Immature natural killer cell (primary cell): ENCODE data around the gene SHISA6. TPM values are rescaled to one million over a fixed set of nuclear protein-coding genes. Genes with fewer than 3 reads are reported as not detected.

Source experiments
- DNase-seq, 3 donors: peaks; one replicate each; pipeline ENCODE4 v3.0.0; 2022; ENCODE audit warnings: mixed read lengths in 1 of 3
- H3K27ac Mint-ChIP-seq, 6 donors: one replicate each; pipeline ENCODE4 v1.8.0; 2020; ENCODE audit warnings: mixed read lengths in 6 of 6, mild to moderate bottlenecking in 5 of 6, inconsistent platforms in 4 of 6, moderate library complexity in 3 of 6
- H3K27me3 Mint-ChIP-seq, 3 donors: one replicate each; pipeline ENCODE4 v1.8.0; 2020 to 2021; ENCODE audit warnings: low read depth in 3 of 3, mild to moderate bottlenecking in 3 of 3, mixed read lengths in 3 of 3, moderate library complexity in 3 of 3, inconsistent platforms in 1 of 3
- H3K36me3 Mint-ChIP-seq, 3 donors: one replicate each; pipeline ENCODE4 v1.8.0; 2020; ENCODE audit warnings: mixed read lengths in 3 of 3, inconsistent platforms in 2 of 3, mild to moderate bottlenecking in 2 of 3
- H3K4me1 Mint-ChIP-seq, 2 donors: one replicate each; pipeline ENCODE4 v1.8.0; 2020; ENCODE audit warnings: inconsistent platforms in 2 of 2, mild to moderate bottlenecking in 2 of 2, mixed read lengths in 2 of 2, moderate library complexity in 1 of 2
- H3K4me3 Mint-ChIP-seq, 5 donors: one replicate each; pipeline ENCODE4 v1.8.0; 2020; ENCODE audit warnings: mild to moderate bottlenecking in 5 of 5, mixed read lengths in 5 of 5, inconsistent platforms in 3 of 5, moderate library complexity in 3 of 5
- H3K9me3 Mint-ChIP-seq, 6 donors: one replicate each; pipeline ENCODE4 v1.8.0; 2020; ENCODE audit warnings: mild to moderate bottlenecking in 6 of 6, mixed read lengths in 6 of 6, inconsistent platforms in 4 of 6, moderate library complexity in 3 of 6
- polyA plus RNA-seq, 3 donors: library from polyadenylated mRNA; unstranded; fragments of 300-500 nt; fragmentation: Illumina TruSeq; gene quantifications; one replicate each; pipeline ENCODE4 v1.2.3, GENCODE V29; 2021

Gene SHISA6
- polyA plus RNA-seq, 3 donors from 2014 or later: not detected

DNA sequence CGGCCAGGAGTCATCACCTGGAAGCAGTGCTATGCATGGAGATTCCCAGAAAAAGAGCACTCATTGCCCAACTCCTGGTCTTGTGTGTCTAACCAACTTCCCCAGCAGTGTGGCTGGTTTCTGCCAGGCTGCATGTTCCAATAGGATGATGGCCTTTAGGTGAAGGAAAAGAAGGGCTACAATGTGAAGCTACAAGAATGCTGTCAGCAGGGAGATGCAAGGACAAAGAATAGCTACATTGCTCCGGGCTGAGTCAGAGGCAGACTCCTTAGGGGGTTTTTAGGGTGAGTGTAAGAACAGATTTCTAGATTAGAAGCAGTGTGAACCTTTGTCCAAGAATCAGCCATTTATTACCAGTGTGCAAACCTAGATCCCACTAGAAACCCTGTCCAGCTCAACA lies 294.2 kb downstream of the SHISA6 start:
- Mint-ChIP-seq H3K4me1 (no peaks in the 10 kb centered on the region), H3K36me3 (no peaks in the 10 kb centered on the region), H3K4me3 (no peak overlapping the region), H3K9me3 (peaks cover 5 to 36% (median 19%) of the 10 kb centered on the region in 6 donors), H3K27ac (no peak overlapping the region), H3K27me3 (peaks cover 0 to 5% (median 0%) of the 10 kb centered on the region in 3 donors)
- no peak for DNase-seq

DNA sequence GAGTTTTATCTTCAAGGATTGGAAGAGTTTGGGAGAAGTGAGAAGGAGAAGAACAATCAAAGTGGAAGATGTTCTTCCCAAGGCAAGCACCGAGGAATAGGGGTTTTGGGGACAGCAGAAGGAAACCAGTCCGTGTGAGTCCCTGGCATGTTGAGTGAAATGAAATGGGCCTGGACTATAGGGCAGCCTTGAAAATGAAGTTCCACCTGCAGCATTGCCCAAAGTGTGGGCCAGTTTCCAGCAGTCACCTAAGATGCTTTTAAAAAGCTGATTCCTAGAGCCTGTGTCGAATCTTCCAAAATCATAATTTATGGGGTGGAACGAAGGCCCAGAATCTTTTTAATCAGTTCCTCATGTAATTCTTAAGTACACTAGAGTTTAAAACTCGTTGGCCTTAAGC lies 297.4 kb downstream of the SHISA6 start:
- no peak overlapping the region for H3K4me3 Mint-ChIP-seq
- H3K9me3 Mint-ChIP-seq: peaks cover 5 to 52% (median 14%) of the 10 kb centered on the region in 6 donors
- no peaks in the 10 kb centered on the region for H3K4me1 Mint-ChIP-seq
- H3K36me3 Mint-ChIP-seq: no peaks in the 10 kb centered on the region
- peaks cover 0 to 4% (median 0%) of the 10 kb centered on the region in 3 donors for H3K27me3 Mint-ChIP-seq
- no peak overlapping the region for H3K27ac Mint-ChIP-seq
- no peak for DNase-seq

DNA sequence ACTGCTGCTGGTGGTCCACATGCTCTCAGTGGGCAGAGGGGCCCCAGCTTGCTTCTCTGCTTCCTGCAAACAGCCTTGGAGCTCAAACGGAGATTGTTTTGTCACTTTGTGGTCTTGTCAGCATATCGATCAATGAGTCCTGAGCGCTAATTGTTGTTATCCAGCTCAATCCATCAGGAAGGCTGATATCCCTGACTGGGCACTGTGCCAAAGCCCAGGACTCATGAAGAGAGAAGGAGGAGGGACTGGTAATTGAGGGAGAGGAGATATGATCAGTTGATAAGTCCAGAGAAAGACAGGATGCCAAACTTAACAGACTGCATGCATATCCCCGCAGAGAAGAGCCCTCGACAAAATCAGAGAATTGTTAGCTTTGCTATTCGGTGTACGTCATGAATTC lies 298.6 kb downstream of the SHISA6 start:
- Mint-ChIP-seq H3K4me3 (no peak overlapping the region), H3K27ac (no peak overlapping the region), H3K9me3 (peaks cover 8 to 47% (median 14%) of the 10 kb centered on the region in 6 donors), H3K27me3 (peaks cover 0 to 4% (median 0%) of the 10 kb centered on the region in 3 donors), H3K36me3 (no peaks in the 10 kb centered on the region), H3K4me1 (no peaks in the 10 kb centered on the region)
- DNase-seq: no peak

DNA sequence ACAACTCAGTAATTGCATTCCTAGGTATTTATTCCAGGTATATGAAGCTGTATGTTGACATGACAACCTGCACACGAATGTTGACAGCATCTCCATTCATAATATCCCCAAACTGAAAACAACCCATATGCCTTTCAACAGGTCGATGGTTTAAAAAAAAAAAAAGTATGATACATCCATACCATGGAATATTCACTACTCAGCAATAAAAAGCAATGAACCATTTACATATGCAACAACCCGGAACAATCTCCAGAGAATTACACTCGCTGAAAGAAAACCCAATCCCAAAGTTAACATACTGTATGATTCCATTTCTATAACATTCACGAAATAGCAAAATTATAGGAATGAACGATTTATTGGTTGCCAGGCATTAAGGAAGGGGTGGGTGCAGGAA lies 304.0 kb downstream of the SHISA6 start:
- H3K36me3 Mint-ChIP-seq: no peaks in the 10 kb centered on the region
- peaks cover 0 to 1% (median 0%) of the 10 kb centered on the region in 3 donors for H3K27me3 Mint-ChIP-seq
- no peaks in the 10 kb centered on the region for H3K4me1 Mint-ChIP-seq
- H3K9me3 Mint-ChIP-seq: peaks cover 6 to 23% (median 9%) of the 10 kb centered on the region in 6 donors
- DNase-seq: no peak
- no peak overlapping the region for H3K4me3 Mint-ChIP-seq
- no peak overlapping the region for H3K27ac Mint-ChIP-seq

DNA sequence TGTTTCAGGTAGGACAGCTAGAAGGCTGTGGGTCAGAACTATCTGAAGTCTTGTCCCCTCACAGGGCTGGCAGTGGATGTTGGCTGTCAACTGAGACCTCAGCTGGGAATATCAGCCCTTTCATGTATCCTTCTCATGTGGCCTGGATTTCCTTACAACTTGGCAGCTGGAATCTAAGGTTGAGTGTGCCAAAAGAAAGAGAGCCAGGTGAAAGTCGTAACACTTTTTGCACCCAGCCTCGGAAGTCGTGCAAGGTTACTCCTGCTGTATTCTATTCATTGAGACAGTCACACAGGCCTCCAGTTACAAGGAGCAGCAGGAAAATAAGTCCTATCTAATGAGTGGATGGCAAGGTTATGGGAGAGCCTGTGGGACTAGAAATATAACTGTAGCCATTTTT lies 304.7 kb downstream of the SHISA6 start:
- H3K9me3 Mint-ChIP-seq: peaks cover 3 to 22% (median 10%) of the 10 kb centered on the region in 6 donors
- no peaks in the 10 kb centered on the region for H3K36me3 Mint-ChIP-seq
- H3K27ac Mint-ChIP-seq: no peak overlapping the region
- no peak for DNase-seq
- peaks cover 0 to 2% (median 1%) of the 10 kb centered on the region in 3 donors for H3K27me3 Mint-ChIP-seq
- no peak overlapping the region for H3K4me3 Mint-ChIP-seq
- H3K4me1 Mint-ChIP-seq: no peaks in the 10 kb centered on the region

DNA sequence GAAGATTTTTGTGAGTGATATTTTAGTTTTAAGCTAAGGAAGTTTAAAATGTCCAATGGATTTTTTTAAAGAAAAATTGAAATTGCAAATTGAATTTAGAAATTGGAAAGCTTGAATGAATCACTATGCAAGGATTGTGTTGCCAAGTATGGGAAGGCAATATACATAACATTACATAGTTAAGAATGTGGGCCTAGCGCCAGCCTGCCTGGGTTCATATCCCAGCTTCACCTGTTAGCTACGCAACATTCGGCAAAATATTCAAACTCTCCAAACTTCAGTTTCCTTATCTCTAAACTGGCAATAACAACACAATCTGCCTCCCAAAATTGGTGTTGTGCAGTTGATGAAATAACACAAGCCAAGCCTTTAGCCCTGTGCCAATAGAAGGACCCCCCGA lies 306.8 kb downstream of the SHISA6 start:
- Mint-ChIP-seq H3K4me3 (no peak overlapping the region), H3K4me1 (no peaks in the 10 kb centered on the region), H3K27me3 (peaks cover 0 to 2% (median 1%) of the 10 kb centered on the region in 3 donors), H3K36me3 (no peaks in the 10 kb centered on the region), H3K9me3 (peaks cover 0 to 12% (median 7%) of the 10 kb centered on the region in 6 donors), H3K27ac (no peak overlapping the region)
- DNase-seq: no peak

DNA sequence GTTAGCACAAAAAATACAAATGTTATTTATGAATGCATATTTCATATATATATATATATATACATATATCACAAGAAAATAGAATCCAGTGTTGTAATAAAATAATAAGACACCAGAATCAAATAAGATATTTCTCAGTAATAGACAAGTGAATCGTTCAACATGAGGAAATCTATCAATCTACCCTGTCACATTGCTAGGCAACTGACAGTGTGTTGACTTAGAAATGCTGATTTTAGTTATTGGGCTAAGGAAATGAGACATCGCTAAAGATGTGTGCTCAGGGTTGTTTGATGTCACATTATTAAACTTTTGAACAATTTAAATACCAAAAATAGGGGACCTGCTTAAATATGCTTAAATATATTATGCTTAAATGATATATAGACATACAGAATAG lies 307.4 kb downstream of the SHISA6 start:
- DNase-seq: no peak
- no peak overlapping the region for H3K27ac Mint-ChIP-seq
- no peaks in the 10 kb centered on the region for H3K36me3 Mint-ChIP-seq
- H3K4me1 Mint-ChIP-seq: no peaks in the 10 kb centered on the region
- peaks cover 0 to 14% (median 6%) of the 10 kb centered on the region in 6 donors for H3K9me3 Mint-ChIP-seq
- peaks cover 0 to 2% (median 1%) of the 10 kb centered on the region in 3 donors for H3K27me3 Mint-ChIP-seq
- H3K4me3 Mint-ChIP-seq: no peak overlapping the region

DNA sequence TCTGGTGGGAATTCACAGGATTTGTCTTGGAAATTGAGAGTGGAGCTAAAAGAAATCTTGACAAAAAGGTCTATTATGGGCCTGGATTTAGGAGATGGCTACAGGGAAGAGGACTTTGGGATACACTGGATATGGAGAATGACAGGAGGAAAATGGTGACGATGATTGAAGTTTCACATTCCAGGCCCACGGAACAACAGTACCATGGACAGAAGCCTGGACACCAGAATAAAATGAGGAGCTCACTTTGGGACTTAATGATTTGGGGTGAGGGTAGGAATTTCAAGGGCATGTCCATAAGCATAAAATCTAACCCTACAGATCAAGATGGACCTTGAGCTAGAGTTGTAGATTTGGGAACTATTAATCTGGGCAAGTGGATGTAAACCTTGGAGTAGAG lies 309.4 kb downstream of the SHISA6 start:
- no peak for DNase-seq
- Mint-ChIP-seq H3K27me3 (peaks cover 0 to 2% (median 1%) of the 10 kb centered on the region in 3 donors), H3K4me1 (no peaks in the 10 kb centered on the region), H3K27ac (no peak overlapping the region), H3K9me3 (peaks cover 0 to 14% (median 8%) of the 10 kb centered on the region in 6 donors), H3K4me3 (no peak overlapping the region), H3K36me3 (peaks cover 0 to 4% (median 0%) of the 10 kb centered on the region in 3 donors)

DNA sequence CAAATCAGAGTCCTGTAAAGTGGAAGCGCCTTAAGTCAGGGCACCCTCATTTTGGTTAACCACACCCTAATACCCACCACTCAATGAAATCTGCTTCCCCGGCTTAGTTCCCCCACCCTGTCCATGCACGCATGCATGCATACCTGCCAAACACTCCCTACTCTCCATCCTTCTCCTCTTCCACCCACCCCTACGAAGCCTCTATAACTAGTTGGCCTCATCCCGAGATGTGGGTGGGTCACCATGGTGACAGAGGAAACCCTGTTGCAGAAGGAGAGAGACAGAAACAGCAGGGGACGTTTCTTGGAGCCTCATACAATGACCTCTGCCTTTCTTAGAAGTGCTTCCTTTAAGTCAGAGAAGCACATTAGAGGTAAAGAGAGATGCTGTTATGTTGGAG lies 310.4 kb downstream of the SHISA6 start:
- Mint-ChIP-seq H3K27me3 (peaks cover 0 to 2% (median 0%) of the 10 kb centered on the region in 3 donors), H3K4me1 (no peaks in the 10 kb centered on the region), H3K27ac (no peak overlapping the region), H3K9me3 (peaks cover 0 to 23% (median 9%) of the 10 kb centered on the region in 6 donors), H3K36me3 (peaks cover 0 to 4% (median 0%) of the 10 kb centered on the region in 3 donors), H3K4me3 (no peak overlapping the region)
- DNase-seq: no peak

DNA sequence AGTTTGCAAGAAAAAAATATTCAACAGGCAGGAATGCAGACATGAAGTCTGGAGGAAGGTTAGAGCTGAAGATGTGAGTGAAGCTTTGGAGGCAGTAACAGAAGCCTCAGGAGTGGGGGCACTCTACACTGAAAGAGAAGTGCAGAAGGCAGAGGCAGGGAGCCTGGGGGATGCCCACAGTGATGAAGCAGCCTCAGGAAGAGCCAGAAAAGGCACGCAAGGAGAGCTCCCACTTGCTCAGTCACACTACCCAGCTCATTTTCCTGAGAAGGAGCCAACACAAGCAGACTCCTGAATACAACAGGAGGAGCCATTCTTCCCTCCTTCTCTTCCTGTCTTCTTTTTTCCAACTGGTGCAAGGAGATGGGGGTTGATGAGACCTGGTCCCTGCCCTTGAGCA lies 312.1 kb downstream of the SHISA6 start:
- Mint-ChIP-seq H3K4me1 (no peaks in the 10 kb centered on the region), H3K27me3 (peaks cover 0 to 2% (median 0%) of the 10 kb centered on the region in 3 donors), H3K27ac (no peak overlapping the region), H3K4me3 (no peak overlapping the region), H3K36me3 (peaks cover 0 to 4% (median 0%) of the 10 kb centered on the region in 3 donors), H3K9me3 (peaks cover 0 to 29% (median 9%) of the 10 kb centered on the region in 6 donors)
- no peak for DNase-seq

DNA sequence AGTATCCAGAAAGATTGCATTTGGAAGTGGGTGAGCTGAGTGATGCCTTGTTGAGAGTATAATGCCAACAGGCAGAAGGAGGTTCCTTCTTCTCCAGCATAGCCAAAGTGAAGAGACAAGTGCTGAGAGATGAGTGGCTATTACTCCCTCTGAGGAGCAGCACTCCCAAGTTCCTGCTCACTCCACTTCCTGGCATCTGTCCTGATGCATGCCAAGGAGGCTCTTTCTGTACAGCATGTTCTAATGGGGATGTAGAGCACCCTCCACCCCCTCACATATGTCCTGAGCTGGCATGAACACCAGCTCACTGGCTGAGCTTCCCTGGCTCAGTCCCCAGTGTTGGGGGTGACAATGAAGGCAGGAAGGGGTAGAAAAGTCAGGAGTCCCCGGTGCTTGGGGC lies 313.0 kb downstream of the SHISA6 start:
- DNase-seq: no peak
- Mint-ChIP-seq H3K9me3 (peaks cover 0 to 29% (median 9%) of the 10 kb centered on the region in 6 donors), H3K27ac (no peak overlapping the region), H3K27me3 (peaks cover 0 to 2% (median 0%) of the 10 kb centered on the region in 3 donors), H3K36me3 (peaks cover 0 to 4% (median 0%) of the 10 kb centered on the region in 3 donors), H3K4me3 (no peak overlapping the region), H3K4me1 (no peaks in the 10 kb centered on the region)

DNA sequence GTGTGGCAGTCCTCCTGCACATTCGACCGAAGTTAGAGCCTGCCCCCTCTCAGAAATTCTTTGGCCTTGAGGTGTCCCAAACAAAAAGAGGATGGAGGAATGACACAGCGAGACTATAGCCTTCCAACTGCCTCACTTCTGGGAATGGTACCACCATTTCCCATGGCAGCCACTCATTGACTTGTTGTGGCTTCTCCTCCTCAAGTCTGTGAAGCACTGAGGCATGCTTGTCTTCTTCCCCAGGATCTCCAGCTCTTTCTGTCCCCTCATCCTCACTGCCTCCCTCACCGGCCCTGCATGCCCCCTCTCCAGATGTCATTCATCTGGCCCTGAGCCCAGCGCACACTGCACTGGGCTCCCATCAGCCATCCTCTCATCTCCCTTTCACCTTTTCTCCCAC lies 313.5 kb downstream of the SHISA6 start:
- DNase-seq: no peak
- peaks cover 0 to 4% (median 0%) of the 10 kb centered on the region in 3 donors for H3K36me3 Mint-ChIP-seq
- H3K4me1 Mint-ChIP-seq: no peaks in the 10 kb centered on the region
- peaks cover 0 to 29% (median 9%) of the 10 kb centered on the region in 6 donors for H3K9me3 Mint-ChIP-seq
- peaks cover 0 to 2% (median 1%) of the 10 kb centered on the region in 3 donors for H3K27me3 Mint-ChIP-seq
- H3K4me3 Mint-ChIP-seq: no peak overlapping the region
- H3K27ac Mint-ChIP-seq: no peak overlapping the region

DNA sequence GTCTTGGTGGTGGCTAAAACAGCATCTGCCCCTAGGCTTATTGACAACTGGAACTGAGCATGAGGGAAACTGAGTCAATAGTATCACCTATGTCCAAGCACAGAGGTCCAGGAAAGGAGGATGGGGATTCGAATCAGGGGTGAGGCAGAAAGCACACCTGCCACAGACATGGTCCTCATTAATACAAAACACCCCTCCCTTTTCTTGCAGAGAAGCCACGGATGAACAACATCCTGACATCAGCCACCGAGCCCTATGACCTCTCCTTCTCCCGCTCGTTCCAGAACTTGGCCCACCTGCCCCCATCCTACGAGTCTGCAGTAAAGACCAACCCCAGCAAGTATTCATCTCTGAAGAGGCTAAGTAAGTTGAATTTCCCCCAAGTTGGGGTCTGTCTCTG lies 314.5 kb downstream of the SHISA6 start:
- Mint-ChIP-seq H3K36me3 (peaks cover 0 to 4% (median 0%) of the 10 kb centered on the region in 3 donors), H3K27me3 (peaks cover 0 to 1% (median 0%) of the 10 kb centered on the region in 3 donors), H3K4me3 (no peak overlapping the region), H3K27ac (no peak overlapping the region), H3K4me1 (no peaks in the 10 kb centered on the region), H3K9me3 (peaks cover 0 to 25% (median 7%) of the 10 kb centered on the region in 6 donors)
- DNase-seq: no peak

DNA sequence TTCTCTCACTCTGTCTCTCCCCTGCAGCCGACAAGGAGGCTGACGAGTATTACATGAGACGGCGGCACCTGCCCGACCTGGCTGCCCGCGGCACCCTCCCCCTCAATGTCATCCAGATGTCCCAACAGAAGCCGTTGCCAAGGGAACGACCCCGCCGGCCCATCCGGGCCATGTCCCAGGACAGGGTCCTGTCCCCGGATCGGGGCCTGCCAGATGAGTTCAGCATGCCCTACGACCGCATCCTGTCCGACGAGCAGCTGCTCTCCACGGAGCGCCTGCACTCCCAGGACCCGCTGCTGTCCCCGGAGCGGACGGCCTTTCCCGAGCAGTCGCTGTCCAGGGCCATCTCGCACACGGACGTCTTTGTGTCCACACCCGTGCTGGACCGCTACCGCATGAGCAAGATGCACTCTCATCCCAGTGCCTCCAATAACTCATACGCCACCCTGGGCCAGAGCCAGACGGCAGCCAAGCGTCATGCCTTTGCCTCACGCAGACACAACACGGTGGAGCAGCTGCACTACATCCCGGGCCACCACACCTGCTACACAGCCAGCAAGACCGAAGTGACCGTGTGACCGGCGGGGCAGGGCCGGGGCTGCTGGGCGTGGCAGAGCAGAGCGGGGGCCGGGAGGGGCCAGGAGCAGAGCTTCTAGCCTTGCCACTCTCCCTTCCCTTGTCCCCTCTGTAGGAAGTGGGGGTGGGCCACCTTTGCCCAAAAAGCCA lies 316.9 kb downstream of the SHISA6 start:
- no peaks in the 10 kb centered on the region for H3K4me1 Mint-ChIP-seq
- no peak overlapping the region for H3K4me3 Mint-ChIP-seq
- H3K36me3 Mint-ChIP-seq: peaks cover 0 to 4% (median 0%) of the 10 kb centered on the region in 3 donors
- peaks cover 0 to 25% (median 7%) of the 10 kb centered on the region in 6 donors for H3K9me3 Mint-ChIP-seq
- H3K27me3 Mint-ChIP-seq: peaks cover 0 to 1% (median 0%) of the 10 kb centered on the region in 3 donors
- DNase-seq: no peak
- H3K27ac Mint-ChIP-seq: no peak overlapping the region
